DMS153 treated with DMSO at 0.1 percent for 48 hours (cell line): Measurements from ENCODE around the gene IGSF11.
A peak's percentile ranks its signal among the peaks of the same experiment; 100 is the strongest.
"Not testable (repeated sequence)": the region's sequence is repeated elsewhere in the genome, so short reads cannot be mapped to it uniquely, and the experiment has no call there.

ENCODE experiments used
- DNase-seq: peaks from one replicate; lab custom pipeline; 2025; ENCODE audit not compliant: unreplicated experiment; lab: John Stamatoyannopoulos, UW

Gene IGSF11

GRCh38 chr3:118889691-118890090 is 145.0 kb downstream of the IGSF11 start:
- DNase-seq, result no peak

DNA sequence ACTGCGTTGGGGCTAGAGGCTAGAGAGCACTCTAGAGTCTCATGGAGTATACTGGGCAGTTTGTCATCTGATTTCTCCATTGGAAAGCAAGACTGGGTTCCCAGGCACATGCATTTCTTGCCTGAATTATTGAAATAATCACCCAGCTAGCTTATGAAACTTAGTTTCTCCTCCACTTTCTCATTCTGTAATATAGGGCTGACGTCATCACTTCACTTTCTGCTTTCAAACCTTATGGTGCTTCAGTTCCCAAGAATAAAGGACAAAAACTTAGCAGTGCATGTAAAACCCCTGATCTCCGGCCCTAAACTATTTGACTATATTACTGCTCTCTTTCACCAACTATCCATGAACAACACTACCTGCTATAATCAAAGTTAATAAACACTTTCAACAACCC is 147.9 kb downstream of the IGSF11 start:
- no peak for DNase-seq

GRCh38 chr3:118884748-118885206 is 149.9 kb downstream of the IGSF11 start:
- peak; percentile 27 for DNase-seq

DNA sequence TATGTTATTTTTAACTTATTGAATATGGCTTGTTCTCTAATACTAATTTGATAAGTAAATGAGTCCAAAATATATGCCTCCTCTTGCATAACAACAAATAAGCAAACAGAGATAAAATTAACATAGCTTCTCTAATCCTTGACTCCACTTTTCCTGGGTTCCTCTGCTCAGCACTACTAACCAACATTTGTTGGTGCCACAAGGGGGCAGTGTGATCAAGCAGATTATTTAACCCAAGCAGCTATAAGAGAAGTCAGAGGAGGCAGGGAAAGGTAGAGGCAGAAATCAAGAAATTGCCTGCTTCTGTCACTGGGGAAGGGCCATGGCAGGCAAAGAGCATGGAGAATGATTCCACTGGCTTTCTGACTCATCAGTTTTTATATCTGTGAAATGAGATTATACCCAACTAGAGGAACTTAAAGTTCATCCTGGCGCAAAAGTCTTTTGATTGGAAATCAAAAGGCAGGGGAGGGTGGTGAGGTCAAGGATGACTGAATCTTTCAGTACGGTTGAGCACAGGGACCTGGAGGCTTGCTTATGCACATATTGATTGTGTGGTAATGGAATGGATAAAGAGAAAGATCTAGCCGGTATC is 152.2 kb downstream of the IGSF11 start:
- DNase-seq, result peak; percentile 23

DNA sequence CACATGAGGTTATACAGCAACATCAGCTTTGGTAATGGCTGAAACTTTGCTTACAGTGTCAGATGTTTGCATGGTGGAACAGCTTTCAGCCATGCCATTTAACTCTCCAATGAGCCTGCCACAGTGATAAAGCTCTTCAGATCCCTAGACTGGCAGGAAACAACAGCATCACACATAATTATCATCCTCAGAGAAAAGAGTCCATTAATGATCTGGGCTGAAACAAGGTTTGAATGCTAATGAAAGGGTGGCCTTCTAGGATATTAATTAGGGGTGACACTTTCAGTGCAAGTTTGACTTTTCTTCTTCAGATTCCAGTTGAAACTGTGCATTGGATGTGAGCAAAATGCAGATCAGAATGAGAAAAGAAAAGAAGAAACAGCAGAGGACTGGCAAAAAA is 166.6 kb downstream of the IGSF11 start:
- no peak for DNase-seq

DNA sequence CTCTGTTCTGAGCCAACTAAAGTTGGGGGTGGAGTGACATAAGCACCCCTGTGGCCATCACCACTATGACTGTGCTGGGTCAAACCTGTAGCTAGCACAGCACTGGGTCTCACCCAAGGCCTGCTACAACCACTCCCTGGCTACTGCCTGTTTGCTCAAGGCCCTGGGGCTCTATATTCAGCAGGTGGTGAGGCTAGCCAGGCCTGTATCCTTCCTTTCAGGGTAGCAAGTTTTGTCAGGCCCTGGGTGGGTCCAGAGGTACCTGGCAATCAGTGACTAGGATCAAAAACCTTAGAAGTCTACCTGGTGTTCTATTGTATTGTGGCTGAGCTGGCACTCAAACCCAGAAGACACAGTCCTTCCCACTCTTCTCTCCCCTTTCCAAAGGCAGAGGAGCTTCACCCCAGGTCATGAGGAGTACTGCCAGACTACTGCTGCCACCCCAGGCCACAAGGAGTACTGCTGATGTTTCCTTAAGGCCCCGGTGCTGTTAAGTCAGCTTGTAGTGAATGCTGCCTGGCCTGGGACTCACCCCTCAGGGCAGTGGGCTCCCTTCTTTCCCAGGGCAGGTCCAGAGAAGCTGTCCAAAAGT is 170.8 kb downstream of the IGSF11 start:
- DNase-seq, result no peak

DNA sequence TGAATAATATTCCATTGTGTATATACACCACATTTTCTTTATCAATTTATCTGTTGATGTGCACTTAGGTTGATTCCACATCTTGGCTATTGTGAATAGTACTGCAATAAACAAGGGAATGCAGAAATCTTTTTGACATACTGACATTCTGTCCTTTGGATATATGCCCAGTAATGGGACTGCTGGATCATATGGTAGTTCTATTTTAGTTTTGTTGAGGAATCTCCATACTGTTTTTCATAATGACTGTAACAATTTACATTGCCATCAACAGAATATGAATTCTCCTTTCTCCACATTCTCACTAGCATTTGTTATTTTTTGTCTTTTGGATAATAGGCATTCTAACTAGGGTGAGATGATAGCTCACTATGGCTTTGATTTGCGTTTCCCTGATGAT is 174.7 kb downstream of the IGSF11 start:
- no peak for DNase-seq

GRCh38 chr3:118851466-118852193 is 183.0 kb downstream of the IGSF11 start:
- DNase-seq, result not testable (repeated sequence)

DNA sequence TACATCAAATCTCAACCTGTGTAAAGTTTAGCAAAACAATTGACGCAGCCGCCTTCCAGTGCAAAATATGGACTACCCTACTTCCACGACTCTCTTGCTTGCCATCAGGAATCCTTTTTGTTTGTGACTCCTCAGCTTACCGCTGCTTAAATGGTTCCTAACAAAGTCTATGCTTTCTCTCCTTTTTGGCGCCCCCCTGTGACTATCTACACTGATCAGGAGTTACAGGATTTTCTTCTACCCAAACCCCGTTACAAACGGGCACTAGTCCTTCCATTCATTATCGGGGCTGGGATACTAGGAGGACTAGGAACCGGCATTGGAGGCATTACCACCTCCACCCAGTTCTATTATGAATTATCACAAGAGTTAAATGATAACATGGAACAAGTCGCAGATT is 184.0 kb downstream of the IGSF11 start:
- DNase-seq, result no peak
